SKM-1 (cell line): ENCODE data around the gene USP14.
"Not testable (repeated sequence)": the region's sequence is repeated elsewhere in the genome, so short reads cannot be mapped to it uniquely, and the experiment has no call there.

Experiments
- DNase-seq: peaks from one replicate; lab custom pipeline; 2025; ENCODE audit not compliant: unreplicated experiment; lab: John Stamatoyannopoulos, UW

USP14 gene

DNA sequence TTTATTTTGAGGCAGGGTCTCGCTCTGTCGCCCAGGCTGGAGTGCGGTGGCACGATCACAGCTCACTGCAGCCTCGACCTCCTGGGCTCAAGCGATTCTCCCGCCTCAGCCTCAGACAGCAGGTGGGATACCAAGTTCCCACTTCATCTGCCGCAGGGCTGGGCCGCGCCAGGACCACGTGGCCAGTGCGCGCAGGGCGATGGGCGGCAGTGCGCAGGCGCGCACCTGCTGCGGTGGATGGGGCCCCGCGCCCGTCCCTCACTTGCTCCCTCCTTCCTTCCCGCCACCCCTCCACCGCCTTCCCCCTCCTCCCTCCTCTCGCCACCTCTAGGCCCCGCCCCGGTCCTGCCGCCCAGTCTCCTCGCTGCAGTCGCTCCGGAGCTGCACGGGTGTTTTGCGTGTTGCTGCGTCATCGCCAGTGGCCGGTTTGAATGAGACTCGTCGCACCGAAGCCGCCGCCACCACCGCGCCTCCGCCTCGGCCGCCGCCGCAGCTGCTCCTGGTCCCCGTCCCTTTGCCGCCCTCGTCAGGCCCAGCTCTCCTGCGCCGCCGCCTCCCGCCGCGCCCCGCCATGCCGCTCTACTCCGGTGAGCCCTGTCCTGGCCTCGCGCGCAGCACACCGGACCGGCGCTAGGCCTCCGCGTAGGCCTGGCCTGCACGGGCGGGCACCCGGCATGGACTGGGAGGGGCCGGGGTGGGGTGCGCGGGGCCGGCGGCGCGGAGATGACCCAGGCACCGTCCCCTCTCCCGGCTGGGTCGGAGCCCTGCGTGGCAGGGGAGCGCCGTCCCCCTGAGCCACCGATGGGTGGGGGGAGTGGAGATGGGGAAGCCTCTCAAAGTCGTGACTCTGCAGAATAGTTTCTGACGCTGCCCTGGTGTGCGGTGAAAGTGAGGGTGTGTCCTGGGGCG, at the start of gene USP14:
Gene USP14, plus strand, starts transcription at position 430 of the 909 bp plus-strand sequence. Its CDS starts 142 bp downstream, at position 572.
- peak; percentile 91 for DNase-seq

DNA sequence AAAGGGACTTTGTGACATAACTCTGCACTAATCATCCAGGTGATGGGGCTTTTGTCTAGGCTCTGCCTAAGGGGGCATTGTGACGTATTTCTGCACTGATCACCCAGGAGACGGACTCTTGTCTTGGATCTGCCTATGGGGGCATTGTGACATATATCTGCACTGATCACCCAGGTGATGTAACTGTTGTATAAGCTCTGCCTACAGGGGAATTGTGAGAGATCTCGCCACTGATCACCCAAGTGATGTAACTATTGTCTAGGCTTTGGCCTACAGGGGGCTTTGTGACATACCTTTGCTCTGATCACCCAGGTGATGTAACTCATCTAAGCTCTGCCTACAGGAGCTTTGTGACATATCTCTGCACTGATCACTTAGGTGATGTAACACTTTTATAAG, 49.7 kb upstream of the USP14 start:
- not testable (repeated sequence) for DNase-seq

DNA sequence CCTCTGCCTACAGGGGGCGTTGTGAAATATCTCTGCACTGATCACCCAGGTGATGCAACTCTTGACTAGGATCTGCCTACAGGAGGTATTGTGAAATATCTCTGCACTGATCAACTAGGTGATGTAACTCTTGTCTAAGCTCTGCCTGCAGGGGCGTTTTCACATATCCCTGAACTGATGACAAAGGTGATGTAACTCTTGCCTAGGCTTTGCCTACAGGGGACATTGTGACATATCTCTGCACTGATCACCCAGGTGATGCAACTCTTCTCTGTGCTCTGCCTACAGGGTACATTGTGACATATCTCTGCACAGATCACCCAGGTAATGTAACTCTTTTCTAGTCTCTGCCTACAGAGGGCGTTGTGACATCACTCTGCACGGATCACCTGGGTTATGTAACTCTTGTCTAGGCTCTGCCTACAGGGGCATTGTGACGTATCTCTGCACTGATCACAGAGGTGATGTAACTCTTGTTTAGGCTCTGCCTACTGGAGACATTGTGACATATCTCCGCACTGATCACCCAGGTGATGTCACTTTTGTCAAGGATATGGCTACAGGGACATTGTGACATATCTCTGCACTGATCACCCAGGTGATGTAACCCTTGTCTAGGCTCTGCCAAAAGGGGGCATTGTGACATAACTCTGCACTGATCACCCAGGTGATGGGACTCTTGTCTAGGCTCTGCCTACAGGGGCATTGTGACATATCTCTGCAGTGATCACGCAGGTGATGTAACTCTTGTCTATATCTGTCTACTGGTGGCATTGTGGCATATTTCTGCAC, 49.0 kb upstream of the USP14 start:
- DNase-seq, result not testable (repeated sequence)

DNA sequence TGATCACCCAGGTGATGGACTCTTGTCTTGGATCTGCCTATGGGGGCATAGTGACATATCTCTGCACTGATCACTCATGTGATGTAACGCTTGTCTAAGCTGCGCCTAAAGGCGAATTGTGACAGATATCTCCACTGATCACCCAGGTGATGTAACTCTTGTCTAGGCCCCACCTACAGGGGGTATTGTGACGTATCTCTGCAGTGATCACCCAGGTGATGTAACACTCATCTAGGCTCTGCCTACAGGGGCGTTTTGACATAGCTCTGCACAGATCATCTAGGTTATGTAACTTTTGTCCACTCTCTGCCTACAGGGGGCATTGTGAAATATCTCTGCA, 48.5 kb upstream of the USP14 start:
- not testable (repeated sequence) for DNase-seq

DNA sequence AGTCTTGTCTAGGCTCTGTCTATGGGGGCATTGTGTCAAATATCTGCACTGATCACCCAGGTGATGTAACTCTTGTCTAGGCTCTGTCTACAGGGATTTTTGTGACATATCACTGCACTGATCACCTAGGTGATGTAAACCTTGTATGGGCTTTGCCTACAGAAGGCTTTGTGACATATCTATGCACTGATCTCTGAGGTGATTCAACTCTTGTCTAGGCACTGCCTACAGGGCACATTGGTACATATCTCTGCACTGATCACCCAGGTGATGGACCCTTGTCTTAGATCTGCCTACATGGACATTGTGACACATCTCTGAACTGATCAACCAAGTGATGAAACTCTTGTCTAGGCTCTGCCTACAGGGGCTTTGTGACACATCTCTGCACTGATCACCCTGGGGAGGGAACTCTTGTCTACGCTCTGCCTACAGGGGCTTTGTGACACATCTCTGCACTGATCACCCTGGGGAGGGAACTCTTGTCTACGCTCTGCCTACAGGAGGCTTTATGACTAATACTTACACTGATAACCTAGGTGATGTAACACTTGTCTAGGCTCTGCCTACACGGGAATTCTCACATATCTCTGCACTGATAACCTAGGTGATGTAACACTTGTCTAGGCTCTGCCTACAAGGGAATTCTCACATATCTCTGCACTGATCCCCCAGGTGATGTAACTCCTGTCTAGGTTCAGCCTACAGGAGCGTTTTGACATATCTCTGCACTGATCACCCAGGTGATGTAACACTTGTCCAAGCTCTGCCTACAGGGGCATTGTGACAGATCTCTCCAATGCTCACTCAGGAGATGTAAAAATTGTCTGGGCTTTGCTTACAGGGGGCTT, 47.8 kb upstream of the USP14 start:
- not testable (repeated sequence) for DNase-seq

DNA sequence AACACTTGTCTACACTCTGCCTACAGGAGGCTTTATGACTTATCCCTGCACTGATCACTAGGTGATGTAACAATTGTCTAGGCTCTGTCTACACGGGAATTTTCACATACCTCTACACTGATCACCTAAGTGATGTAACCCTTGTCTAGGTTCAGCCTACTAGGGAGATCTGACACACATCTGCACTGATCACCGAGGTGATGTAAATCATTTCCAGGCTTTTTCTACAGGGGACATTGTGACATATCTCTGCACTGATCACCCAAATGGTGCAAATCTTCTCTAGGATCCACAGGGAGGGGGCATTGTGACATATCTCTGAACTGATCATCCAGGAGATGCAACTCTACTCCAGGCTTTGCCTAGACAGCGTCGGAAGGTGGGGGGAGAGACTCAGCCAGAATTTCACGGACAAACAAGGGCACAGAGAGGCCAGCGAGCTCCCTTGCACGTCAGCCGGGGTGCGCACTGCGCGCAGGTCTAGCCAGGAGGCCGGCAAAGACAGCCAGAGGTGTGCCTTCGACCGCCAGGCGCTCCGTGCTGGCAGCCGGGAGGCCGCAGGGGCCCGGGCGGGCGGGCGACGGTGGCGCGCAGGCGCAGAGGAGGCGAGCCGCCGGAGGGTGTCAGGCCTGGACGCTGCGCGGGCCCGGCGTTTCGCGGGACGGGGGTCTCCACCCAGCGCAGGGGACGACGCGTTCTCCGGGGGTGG, 46.9 kb upstream of the USP14 start:
- no peak for DNase-seq

DNA sequence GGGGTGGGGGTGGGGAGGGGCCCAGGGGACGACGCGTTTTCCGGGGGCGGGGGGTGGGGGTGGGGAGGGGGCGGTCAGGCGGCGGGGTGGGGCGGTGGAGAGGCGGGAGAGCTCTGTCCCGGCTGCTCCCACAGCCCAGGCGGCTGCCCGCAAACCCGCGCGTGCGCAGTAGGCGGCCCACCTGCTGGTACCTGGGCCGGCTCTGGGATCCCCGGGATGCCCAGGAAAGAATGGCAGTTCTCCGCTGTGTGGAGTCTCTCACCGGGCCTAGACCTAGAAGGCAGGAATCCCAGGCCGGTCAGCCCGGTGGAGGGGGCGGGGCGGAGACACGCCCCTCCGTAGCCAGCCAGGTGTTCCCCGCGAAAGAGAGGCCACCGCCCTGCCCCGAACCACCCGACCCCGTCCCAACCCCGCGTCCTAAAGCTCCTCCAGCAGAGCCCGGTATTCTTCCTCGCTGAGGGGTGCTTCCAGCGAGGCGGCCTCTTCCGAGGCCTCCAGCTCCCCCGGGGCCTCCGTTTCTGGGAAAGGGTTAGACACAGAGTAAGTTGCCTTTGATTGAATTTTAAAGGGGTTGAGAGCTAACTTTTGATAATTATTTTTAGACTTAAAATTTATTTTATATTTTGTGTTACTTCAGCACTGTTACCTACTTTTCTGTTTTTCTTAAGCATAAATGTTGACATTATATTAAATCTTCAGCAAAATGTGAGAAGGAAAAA, 46.2 kb upstream of the USP14 start:
- not testable (repeated sequence) for DNase-seq

DNA sequence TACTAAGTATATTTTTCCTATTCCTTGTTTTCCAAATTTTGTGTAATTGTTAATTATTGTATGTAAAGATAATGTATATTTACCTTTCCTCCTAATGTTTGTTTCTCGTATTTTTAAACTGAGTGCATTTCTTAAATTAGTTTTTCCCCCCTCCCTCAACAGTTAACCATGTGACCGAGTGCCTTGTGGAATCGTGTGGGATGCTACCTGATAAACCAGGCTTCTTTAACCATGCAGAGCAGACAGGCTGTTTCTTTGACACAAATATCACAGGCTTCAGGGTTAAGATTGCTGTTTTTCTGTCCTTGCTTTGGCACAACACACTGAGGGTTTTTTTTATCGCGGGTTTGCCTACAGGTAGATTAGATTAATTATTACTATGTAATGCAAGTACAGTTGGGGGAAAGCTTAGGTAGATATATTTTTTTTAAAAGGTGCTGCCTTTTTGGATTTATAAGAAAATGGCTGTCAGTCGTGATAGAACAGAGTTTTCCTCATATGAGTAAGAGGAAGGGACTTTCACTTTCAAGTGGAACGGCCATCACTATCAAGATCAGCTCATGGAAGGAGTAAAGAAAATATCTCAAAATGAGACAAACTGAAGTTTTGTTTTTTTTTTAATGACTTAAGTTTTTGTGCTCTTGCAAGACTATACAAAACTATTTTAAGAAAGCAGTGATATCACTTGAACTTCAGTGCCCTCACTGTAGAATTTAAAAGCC, 37.7 kb upstream of the USP14 start:
- DNase-seq, result not testable (repeated sequence)

DNA sequence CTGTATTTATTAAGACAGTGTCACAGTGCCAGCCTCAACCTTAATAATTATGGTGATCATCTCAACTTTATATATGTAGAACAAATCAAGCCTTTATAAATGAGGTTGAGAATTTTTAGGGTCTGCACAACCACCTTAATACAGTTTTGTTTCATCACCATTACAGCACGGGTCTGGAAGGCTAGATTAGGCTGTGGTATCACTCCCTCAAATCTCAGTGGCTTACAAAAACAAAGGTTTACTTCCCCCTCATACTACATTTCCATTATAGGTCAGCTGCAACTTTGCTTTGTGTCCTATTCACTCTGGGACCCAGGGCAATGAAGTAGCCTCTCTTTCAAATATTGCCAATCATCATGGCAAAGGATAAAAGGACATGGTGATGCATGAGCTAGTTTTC, 23.3 kb upstream of the USP14 start:
- no peak for DNase-seq

DNA sequence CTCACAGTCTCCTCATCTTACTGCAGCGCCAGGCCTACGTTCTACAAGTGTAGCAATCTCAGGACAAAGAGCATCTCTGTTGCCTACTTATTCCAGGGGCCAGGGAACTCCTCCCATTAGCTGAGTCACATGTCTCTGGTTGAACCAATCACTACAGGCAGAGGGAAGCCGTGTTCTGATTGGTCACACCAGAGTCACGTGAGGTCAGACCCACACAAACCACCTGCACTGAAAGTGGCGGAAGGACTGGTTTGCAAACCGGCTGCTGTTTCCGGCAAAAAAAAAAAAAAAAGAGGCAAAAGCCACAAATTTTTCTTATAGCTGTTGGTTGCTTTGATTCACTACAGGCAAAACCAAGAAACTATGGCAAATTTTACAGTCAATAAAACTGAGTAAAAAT, 21.9 kb upstream of the USP14 start:
- no peak for DNase-seq

DNA sequence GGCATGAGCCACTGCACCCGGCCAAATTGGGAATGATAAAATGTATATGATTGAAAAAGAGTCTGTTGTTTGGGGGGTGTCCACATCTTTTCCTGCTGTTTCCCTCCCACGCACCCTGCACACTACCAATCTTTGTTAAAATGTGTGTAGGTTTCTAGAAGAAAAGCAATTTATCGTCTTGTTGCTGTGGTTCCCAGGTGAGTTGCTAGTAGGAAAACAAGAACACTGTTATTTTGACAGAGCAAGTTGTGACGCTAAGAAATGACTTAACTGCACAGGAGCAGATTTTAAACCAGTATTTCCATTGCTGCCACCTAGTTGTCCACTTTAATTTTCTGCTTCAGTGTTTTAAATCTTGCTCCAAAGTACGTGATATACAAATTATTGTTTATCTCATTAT, 21.0 kb upstream of the USP14 start:
- no peak for DNase-seq

DNA sequence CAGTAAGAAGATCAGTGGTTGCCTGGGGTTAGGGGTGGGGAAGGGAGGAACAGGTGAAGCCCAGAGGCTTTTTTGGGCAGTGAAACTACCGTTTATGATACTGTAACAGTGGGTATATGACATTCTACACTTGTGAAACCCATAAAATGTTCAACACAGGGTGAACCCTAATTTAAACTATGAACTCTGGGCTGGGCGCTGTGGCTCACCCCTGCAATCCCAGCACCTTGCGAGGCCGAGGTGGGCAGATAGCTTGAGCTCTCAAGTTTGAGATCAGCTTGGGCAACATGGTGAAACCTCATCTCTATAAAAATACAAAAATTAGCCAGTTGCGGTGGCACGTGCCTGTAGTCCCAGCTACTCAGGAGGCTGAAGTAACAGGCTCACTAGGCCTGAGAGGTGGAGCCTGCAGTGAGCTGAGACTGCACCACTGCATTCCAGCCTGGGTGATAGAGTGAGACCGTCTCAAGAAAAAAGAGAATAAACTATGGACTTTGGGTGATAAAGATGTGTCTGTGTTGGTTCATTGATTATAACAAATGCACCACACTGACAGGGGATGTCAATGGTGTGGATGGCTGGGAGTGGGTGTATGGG, 17.6 kb upstream of the USP14 start:
- DNase-seq, result no peak

DNA sequence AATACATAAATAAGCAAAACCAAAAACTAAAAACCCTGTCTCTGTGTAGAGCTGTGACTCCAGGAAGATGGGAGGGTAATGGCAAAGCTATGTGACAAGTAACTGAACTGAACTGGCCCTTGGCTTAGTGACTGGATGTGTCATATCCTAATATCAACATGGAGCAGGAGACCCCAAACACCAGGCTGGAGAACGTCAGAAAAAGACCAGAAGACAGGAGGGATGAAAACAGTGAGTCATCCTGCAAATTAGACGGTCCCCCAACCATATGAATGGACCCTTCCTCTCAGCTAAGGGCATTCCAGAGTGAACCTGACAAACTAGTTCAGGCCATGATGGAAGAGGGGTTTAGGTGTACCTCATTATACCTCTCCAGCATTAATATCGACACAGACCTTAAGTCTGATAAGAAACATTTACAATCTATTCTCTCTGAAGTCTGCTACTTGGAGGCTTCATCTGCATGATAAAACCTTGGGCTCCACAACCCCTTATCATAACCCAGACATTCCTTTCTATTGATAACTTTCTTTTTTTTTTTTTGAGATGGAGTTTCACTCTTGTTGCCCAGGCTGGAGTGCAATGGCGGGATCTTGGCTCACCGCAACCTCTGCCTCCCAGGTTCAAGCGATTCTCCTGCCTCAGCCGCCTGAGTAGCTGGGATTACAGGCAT, 15.6 kb upstream of the USP14 start:
- DNase-seq, result not testable (repeated sequence)

DNA sequence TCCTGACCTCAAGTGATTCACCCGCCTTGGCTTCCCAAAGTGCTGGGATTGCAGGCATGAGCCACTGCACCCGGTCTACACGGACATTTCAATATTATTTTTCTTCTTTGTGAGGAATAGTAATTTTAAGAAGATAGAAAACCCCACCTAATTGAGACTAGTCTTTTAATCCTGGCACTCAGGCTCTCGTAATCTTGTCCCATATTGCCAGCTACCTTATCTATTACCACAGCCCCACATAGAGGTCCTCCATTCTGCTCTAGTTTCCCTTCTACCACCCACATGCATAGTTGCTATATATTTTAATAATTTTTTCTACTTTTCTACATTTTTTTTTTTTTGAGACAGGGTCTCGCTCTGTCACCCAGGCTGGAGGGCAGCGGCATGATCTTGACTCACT, 9.5 kb upstream of the USP14 start:
- no peak for DNase-seq

DNA sequence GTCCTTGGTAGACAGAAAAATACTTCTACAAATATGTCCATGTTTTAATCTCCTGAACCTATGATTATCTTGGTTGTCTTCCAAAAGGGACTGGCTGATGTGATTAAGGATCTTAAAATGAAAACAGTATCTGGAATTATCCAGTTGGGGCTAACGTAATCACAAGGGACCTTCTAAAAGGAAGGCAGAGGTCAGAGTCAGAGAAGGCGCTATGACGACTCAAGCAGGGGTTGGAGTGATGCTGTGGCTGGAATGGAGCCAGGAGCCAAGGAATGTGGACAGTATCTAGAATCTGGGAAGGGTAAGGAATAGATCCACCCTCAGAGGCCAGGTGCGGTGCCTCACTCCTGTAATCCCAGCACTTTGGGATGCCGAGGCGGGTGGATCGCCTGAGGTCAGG, 4.2 kb upstream of the USP14 start:
- no peak for DNase-seq

DNA sequence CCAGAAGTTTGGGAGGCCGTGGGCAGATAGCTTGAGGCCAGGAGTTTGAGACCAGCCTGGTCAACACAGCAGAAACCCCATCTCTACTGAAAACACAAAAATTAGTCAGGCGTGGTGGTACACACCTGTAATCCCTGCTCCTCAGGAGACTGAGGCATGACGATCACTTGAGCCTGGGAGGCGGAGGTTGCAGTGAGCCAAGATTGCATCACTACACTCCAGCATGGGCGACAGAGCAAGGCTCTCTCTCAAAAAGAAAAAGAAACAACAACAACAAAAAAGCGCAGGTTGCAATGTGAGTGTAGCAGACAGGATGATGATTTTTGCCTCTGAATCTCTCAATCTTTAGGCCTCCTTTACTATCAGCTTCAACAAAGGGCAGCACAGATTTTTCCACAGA, 2.7 kb upstream of the USP14 start:
- DNase-seq, result no peak

DNA sequence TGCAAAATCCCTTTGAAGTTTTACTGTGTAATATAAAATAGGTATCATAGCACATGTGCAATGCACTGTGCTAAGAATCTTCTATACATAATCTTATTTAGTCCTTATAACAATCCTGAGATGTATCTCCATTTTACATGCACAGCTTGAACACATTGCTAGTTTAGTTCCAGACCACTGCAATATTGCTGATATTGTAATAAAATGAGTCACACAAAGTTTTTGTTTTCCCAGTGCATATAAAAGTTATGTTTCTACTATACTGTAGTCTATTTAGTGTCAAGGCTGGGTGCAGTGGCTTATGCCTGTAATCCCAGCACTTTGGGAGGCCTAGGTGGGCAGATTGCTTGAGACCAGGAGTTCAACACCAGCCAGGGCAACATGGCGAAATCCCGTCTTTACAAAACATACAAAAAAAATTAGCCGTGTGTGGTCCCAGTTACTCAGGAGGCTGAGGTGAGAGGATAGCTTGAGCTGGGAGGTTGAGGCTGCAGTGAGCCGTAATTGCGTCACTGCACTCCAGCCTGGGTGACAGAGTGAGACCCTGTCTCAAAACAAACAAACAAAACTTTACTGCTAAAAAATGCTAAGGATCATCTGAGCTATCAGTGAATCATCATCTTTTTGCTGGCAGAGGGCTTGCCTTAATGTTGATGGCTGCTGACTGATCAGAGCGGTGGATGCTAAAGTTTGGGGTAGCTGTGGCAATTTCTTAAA, 1.7 kb upstream of the USP14 start:
- DNase-seq, result no peak
